ENCODE results near the gene DNAJC5. TPM values are rescaled to one million over a fixed set of nuclear protein-coding genes. Genes with fewer than 3 reads are reported as not detected.

DNAJC5 gene
- total and polyA plus RNA-seq, 9 of the 15 experiments (the other 6 are each of a cell fraction or from before 2014, with no cell fraction given) = 0.95 to 42.8 (median 23.4) TPM

- H3K27me3 ChIP-seq (ENCODE audit: control insufficient read depth in 2 of 2, insufficient read depth in 2 of 2, low read length in 2 of 2) = no peaks in the 10 kb centered on the region
- peak overlapping the region; percentile 90 for H3K27ac ChIP-seq (ENCODE audit: extremely low read depth, low read depth, low read length)
- POLR2A ChIA-PET = interaction anchor here (0.6 to 2.0 kb wide), 5 partner anchors 11 to 140 kb away, joined by 3 to 9 read pairs (median 3); no protein-coding TSS in a partner anchor
- H3K4me2 ChIP-seq (ENCODE audit: insufficient read depth, low read length) = peak overlapping the region; percentile 73
- no peak for DNase-seq (ENCODE audit: extremely low read depth in 1 of 4, low spot score in 3 of 4)
- H3K9me1 ChIP-seq (ENCODE audit: control insufficient read depth, insufficient read depth, low read length) = peaks cover 7% of the 10 kb centered on the region
- intact Hi-C loops (cut with micrococcal nuclease) = loop anchor here (5.0 kb wide), 1 partner anchor 249 kb away; the partner anchor contains the start of genes ARFRP1 and ZGPAT
- in situ Hi-C loops (cut with MboI) = no loop called here
- H3K79me2 ChIP-seq (ENCODE audit: control insufficient read depth, insufficient read depth, low read length) = peaks cover 44% of the 10 kb centered on the region
- no peak for FAIRE-seq
- H3K9ac ChIP-seq (ENCODE audit: insufficient read depth in 1 of 2, low read depth in 2 of 2, low read length in 2 of 2) = peak overlapping the region; percentile 75 to 89
- no peaks in the 10 kb centered on the region for H3K9me3 ChIP-seq (replicated peaks; ENCODE audit: control insufficient read depth, insufficient read depth, low read depth, low read length)
- CTCF ChIA-PET (ENCODE audit: low intra/inter-chr PET ratio) = no interaction called here
- peak overlapping the region; percentile 99 for H3K4me3 ChIP-seq
- peaks cover 16 to 79% of the 10 kb centered on the region in 2 experiments; a peak in 4 of 5 replicates for H3K4me1 ChIP-seq (replicated peaks in 1 of 2; ENCODE audit: control insufficient read depth in 2 of 2, insufficient read depth in 2 of 2, low read length in 2 of 2)
- WGBS (ENCODE audit: insufficient coverage, low coverage, missing lambda C conversion rate) = 2% methylated on average over 15 of the region's 15 CpGs
- BruUV-seq (replicated peaks) = no TSS peak
- peaks cover 45% of the 10 kb centered on the region; the same call in 1 of the 3 replicates for H3K36me3 ChIP-seq (ENCODE audit: control insufficient read depth, insufficient read depth, low read length)
- peak overlapping the region; percentile 74 for H2AFZ ChIP-seq (ENCODE audit: low read depth, low read length)
- peak; percentile 1 for ATAC-seq
- H4K20me1 ChIP-seq (replicated peaks; ENCODE audit: control insufficient read depth, insufficient read depth, low read length) = peaks cover 24% of the 10 kb centered on the region; the same call in 1 of the 2 replicates
- TF ChIP-seq TAF7 (tag; IDR thresholded peaks at IDR 0.05) (no peak), ZNF507 (tag; conservative IDR thresholded peaks at IDR 0.05) (no peak), KAT8 (IDR thresholded peaks at IDR 0.05; ENCODE audit: low read depth) (no peak), ZNF143 (CRISPR knock-in tag; IDR thresholded peaks at IDR 0.05) (peak; percentile 74; the same call in 1 of the 2 replicates), TCF15 (CRISPR knock-in tag; IDR thresholded peaks at IDR 0.05) (no peak), SNAPC5 (CRISPR knock-in tag; IDR thresholded peaks at IDR 0.05) (no peak), NFXL1 (CRISPR knock-in tag; IDR thresholded peaks at IDR 0.05) (no peak), FOXA1 (IDR thresholded peaks at IDR 0.05; ENCODE audit: borderline replicate concordance) (no peak), ATF1 (CRISPR knock-in tag; IDR thresholded peaks at IDR 0.05) (no peak), ATF1 (tag; IDR thresholded peaks at IDR 0.05) (no peak), ETS1 (conservative IDR thresholded peaks at IDR 0.05; ENCODE audit: control insufficient read depth, low read depth, low read length) (no peak), ZNF23 (CRISPR knock-in tag; IDR thresholded peaks at IDR 0.05) (no peak), CCAR2 (IDR thresholded peaks at IDR 0.05; ENCODE audit: low read depth, low read length) (no peak), VEZF1 (CRISPR knock-in tag; IDR thresholded peaks at IDR 0.05) (no peak), BCOR (IDR thresholded peaks at IDR 0.05) (no peak), GMEB1 (CRISPR knock-in tag; IDR thresholded peaks at IDR 0.05) (no peak), CREB1 (IDR thresholded peaks at IDR 0.05) (no peak), CREB1 (CRISPR knock-in tag; IDR thresholded peaks at IDR 0.05) (0 out of 2 replicates have a peak, but pooled peaks have one; percentile 60), STAT5B (CRISPR knock-in tag; IDR thresholded peaks at IDR 0.05) (no peak), ID3 (CRISPR knock-in tag; IDR thresholded peaks at IDR 0.05) (no peak), ID3 (tag; IDR thresholded peaks at IDR 0.05) (no peak)
Measured at GRCh38 chr20:63956664-63957003, 61.7 kb downstream of the DNAJC5 start.
